ENCODE results near the gene IMPDH1. TPM values are rescaled to one million over a fixed set of nuclear protein-coding genes. Genes with fewer than 3 reads are reported as not detected.

IMPDH1 gene
- total RNA-seq, 1 experiment from 2014 or later = 119 TPM

DNA sequence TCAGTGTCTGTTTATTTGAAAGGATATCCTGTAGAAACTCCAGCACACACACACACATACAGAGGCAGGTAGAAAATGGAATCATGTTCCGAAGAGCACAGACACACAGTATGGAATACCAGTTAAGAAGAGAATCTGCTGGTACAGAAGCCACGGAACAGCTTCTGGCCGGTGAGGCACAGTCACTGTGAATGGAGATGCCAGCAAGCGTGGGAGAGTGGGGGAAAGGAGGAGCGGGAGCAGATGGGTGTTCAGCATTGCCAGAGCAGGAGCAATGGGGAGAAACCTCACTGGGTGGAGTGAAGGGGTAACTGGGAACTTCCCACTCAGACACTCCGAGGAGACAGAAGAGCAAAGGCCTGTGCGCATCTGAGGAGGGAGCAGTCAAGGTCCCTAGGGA lies 9.5 kb upstream of the IMPDH1 start:
- no peak for DNase-seq
- no TSS peak for BruUV-seq (replicated peaks)
- POLR2A ChIA-PET (ENCODE audit: unreplicated experiment) = no interaction called here
- CTCF ChIA-PET = interaction anchor here (0.7 kb wide), 1 partner anchor 10 kb away, joined by 3 read pairs; no protein-coding TSS in a partner anchor
- H3K27me3 ChIP-seq (ENCODE audit: insufficient read depth, low read depth) = no peaks in the 10 kb centered on the region
- H3K4me2 ChIP-seq = no peak overlapping the region
- H3K4me1 ChIP-seq (replicated peaks; ENCODE audit: insufficient read depth) = peaks cover 8% of the 10 kb centered on the region; the same call in 1 of the 2 replicates
- no peak overlapping the region for H2AFZ ChIP-seq
- H3K36me3 ChIP-seq (ENCODE audit: low read depth) = no peaks in the 10 kb centered on the region
- no peaks in the 10 kb centered on the region for H3K9me2 ChIP-seq (ENCODE audit: insufficient read depth)
- no peak for TF ChIP-seq EZH2 (IDR thresholded peaks at IDR 0.05; ENCODE audit: low read depth)
- TF ChIP-seq, protein P1, sequence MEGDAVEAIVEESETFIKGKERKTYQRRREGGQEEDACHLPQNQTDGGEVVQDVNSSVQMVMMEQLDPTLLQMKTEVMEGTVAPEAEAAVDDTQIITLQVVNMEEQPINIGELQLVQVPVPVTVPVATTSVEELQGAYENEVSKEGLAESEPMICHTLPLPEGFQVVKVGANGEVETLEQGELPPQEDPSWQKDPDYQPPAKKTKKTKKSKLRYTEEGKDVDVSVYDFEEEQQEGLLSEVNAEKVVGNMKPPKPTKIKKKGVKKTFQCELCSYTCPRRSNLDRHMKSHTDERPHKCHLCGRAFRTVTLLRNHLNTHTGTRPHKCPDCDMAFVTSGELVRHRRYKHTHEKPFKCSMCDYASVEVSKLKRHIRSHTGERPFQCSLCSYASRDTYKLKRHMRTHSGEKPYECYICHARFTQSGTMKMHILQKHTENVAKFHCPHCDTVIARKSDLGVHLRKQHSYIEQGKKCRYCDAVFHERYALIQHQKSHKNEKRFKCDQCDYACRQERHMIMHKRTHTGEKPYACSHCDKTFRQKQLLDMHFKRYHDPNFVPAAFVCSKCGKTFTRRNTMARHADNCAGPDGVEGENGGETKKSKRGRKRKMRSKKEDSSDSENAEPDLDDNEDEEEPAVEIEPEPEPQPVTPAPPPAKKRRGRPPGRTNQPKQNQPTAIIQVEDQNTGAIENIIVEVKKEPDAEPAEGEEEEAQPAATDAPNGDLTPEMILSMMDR (conservative IDR thresholded peaks at IDR 0.05) = no peak
- H3K4me3 ChIP-seq = no peak overlapping the region
- H3K9me3 ChIP-seq (ENCODE audit: insufficient read depth, low read depth) = no peaks in the 10 kb centered on the region
- no peaks in the 10 kb centered on the region for H4K20me1 ChIP-seq (ENCODE audit: insufficient read depth)
- intact Hi-C loops (cut with micrococcal nuclease; ENCODE audit: unreplicated experiment) = no loop called here
- H3F3A ChIP-seq (ENCODE audit: insufficient read depth, low read depth) = peaks cover 12% of the 10 kb centered on the region; the same call in 1 of the 2 replicates
- H3K79me2 ChIP-seq (ENCODE audit: low read depth) = no peaks in the 10 kb centered on the region
- H3K27ac ChIP-seq = no peak overlapping the region

DNA sequence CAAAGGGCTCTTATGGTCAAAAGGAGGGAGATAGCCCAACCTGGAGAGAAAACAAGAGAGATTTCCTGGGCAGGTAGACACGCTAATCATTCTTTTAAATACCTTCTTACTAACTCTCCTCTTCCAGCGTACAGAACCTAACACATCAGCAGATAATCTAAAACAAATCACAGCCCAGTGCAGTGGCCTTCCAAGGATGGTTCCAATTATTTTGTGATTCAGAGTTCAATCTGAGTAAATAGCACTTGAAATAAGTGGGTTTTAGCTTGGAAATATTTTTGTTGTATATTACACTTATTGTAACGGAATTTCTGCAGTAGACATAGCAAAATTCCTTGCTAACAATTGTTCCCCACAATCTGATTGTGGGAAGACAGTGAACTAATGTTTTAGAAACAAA lies 7.3 kb upstream of the IMPDH1 start:
- intact Hi-C loops (cut with micrococcal nuclease; ENCODE audit: unreplicated experiment) = no loop called here
- H3K4me1 ChIP-seq (replicated peaks; ENCODE audit: insufficient read depth) = no peaks in the 10 kb centered on the region
- POLR2A ChIA-PET (ENCODE audit: unreplicated experiment) = no interaction called here
- H3K27ac ChIP-seq = no peak overlapping the region
- CTCF ChIA-PET = interaction anchor here (1.5 to 2.6 kb wide), 2 partner anchors 9 to 11 kb away, joined by 3 to 9 read pairs; no protein-coding TSS in a partner anchor
- TF ChIP-seq EZH2 (IDR thresholded peaks at IDR 0.05; ENCODE audit: low read depth) = no peak
- TF ChIP-seq, protein P1 (conservative IDR thresholded peaks at IDR 0.05) = no peak
- no TSS peak for BruUV-seq (replicated peaks)
- H3K4me2 ChIP-seq = no peak overlapping the region
- no peaks in the 10 kb centered on the region for H3K36me3 ChIP-seq (ENCODE audit: low read depth)
- no peaks in the 10 kb centered on the region for H4K20me1 ChIP-seq (ENCODE audit: insufficient read depth)
- H3K27me3 ChIP-seq (ENCODE audit: insufficient read depth, low read depth) = no peaks in the 10 kb centered on the region
- no peak overlapping the region for H2AFZ ChIP-seq
- H3F3A ChIP-seq (ENCODE audit: insufficient read depth, low read depth) = peaks cover 2% of the 10 kb centered on the region; the same call in 1 of the 2 replicates
- no peak overlapping the region for H3K4me3 ChIP-seq
- no peaks in the 10 kb centered on the region for H3K9me3 ChIP-seq (ENCODE audit: insufficient read depth, low read depth)
- no peaks in the 10 kb centered on the region for H3K79me2 ChIP-seq (ENCODE audit: low read depth)
- H3K9me2 ChIP-seq (ENCODE audit: insufficient read depth) = no peaks in the 10 kb centered on the region; the same call in 1 of the 2 replicates
- DNase-seq = no peak

DNA sequence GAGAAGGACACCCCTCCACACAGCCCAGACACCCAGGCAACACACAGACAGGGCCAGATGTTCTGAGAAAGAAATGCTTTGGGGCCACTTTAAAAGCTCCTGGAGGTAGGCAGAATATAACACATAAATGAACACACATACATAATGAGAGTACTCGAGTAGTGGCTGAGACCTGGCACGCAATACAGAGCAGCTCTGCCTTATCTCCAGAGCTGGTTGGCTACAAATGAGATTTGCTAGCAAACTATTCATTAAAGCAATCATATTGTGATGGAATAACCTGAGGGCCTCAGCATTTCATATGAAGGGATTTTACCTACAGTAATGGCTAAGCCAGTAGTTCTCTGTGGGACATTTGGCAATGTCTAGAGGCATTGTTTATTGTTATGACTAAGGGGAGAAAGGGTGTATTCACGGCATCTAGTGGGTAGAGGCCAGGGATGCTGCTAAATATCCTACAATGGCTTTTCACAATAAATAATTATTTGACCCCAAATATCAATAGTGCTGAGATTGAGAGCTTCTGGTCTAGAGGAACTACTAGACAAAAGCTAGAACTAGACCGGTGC lies 5.5 kb upstream of the IMPDH1 start:
- ChIA-PET CTCF (interaction anchor here (2.6 kb wide), 1 partner anchor 11 kb away, joined by 9 read pairs; no protein-coding TSS in a partner anchor), POLR2A (ENCODE audit: unreplicated experiment) (interaction anchor here (0.7 kb wide), 1 partner anchor 251 kb away, joined by 5 read pairs; no protein-coding TSS in a partner anchor)
- intact Hi-C loops (cut with micrococcal nuclease; ENCODE audit: unreplicated experiment) = no loop called here
- Histone ChIP-seq H3K79me2 (ENCODE audit: low read depth) (no peaks in the 10 kb centered on the region), H3K4me3 (no peak overlapping the region), H3F3A (ENCODE audit: insufficient read depth, low read depth) (peaks cover 15% of the 10 kb centered on the region), H3K4me1 (replicated peaks; ENCODE audit: insufficient read depth) (peaks cover 7% of the 10 kb centered on the region), H3K36me3 (ENCODE audit: low read depth) (no peaks in the 10 kb centered on the region), H4K20me1 (ENCODE audit: insufficient read depth) (no peaks in the 10 kb centered on the region), H3K4me2 (no peak overlapping the region), H3K9me2 (ENCODE audit: insufficient read depth) (no peaks in the 10 kb centered on the region; the same call in 1 of the 2 replicates), H3K9me3 (ENCODE audit: insufficient read depth, low read depth) (no peaks in the 10 kb centered on the region), H2AFZ (no peak overlapping the region), H3K27ac (no peak overlapping the region), H3K27me3 (ENCODE audit: insufficient read depth, low read depth) (no peaks in the 10 kb centered on the region)
- no peak for DNase-seq
- no TSS peak for BruUV-seq (replicated peaks)
- TF ChIP-seq, protein P1 (conservative IDR thresholded peaks at IDR 0.05) = no peak
- no peak for TF ChIP-seq EZH2 (IDR thresholded peaks at IDR 0.05; ENCODE audit: low read depth)

Measured in PC-9 (cell line).